Suprapubic skin (tissue), 4 donors: ENCODE data around the gene NTSR1.

Experiments
- POLR2A ChIP-seq, 2 donors: fragments of 450-650 bp; IDR thresholded peaks; one replicate each; pipeline ENCODE4 v1.6.1; 2017; ENCODE audit warnings: antibody characterized with exemption in 2 of 2, mild to moderate bottlenecking in 2 of 2, moderate library complexity in 2 of 2
- POLR2AphosphoS5 ChIP-seq, 3 donors: sonication (generic); formaldehyde crosslinking; IDR thresholded peaks; one replicate each; pipeline ENCODE4 v1.6.1; 2017; ENCODE audit warnings: antibody characterized with exemption in 3 of 3
- TF ChIP-seq, protein P1 (sequence below), 2 donors: fragments of 200-600 bp in 1 of 2; fragments of 450-650 bp in 1 of 2; sonication (generic) in 1 of 2; IDR thresholded peaks; one replicate each; pipeline ENCODE4 v1.5.1; 2016 to 2019; ENCODE audit warnings: antibody characterized with exemption in 2 of 2, mild to moderate bottlenecking in 1 of 2, moderate library complexity in 1 of 2

DNA sequence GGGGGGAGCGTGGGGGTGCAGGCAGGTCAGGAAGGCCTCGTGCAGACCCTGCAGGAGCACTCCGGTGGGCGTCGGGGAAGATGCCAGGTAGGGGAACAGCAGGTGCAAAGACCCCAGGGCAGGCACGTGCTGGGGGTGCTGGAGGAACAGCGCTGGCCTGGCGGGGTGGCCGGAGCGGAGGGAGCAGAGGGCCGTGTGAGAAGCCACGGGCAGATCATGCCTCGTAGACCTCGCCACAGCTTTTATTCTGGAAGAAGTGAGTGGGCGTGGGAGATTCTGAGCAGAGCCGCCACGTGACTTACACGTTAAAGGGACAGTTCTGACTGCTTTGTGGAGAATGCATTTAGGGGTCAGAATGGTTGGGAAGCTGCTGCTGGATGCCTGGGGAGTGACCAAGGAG lies 9.3 kb downstream of the NTSR1 start:
- TF ChIP-seq, protein P1, sequence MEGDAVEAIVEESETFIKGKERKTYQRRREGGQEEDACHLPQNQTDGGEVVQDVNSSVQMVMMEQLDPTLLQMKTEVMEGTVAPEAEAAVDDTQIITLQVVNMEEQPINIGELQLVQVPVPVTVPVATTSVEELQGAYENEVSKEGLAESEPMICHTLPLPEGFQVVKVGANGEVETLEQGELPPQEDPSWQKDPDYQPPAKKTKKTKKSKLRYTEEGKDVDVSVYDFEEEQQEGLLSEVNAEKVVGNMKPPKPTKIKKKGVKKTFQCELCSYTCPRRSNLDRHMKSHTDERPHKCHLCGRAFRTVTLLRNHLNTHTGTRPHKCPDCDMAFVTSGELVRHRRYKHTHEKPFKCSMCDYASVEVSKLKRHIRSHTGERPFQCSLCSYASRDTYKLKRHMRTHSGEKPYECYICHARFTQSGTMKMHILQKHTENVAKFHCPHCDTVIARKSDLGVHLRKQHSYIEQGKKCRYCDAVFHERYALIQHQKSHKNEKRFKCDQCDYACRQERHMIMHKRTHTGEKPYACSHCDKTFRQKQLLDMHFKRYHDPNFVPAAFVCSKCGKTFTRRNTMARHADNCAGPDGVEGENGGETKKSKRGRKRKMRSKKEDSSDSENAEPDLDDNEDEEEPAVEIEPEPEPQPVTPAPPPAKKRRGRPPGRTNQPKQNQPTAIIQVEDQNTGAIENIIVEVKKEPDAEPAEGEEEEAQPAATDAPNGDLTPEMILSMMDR (IDR thresholded peaks at IDR 0.05) = no peak
- TF ChIP-seq POLR2AphosphoS5 (IDR thresholded peaks at IDR 0.05) (no peak), POLR2A (IDR thresholded peaks at IDR 0.05) (no peak)
